ENCODE data around the gene DYSF.

The DYSF gene

DNA sequence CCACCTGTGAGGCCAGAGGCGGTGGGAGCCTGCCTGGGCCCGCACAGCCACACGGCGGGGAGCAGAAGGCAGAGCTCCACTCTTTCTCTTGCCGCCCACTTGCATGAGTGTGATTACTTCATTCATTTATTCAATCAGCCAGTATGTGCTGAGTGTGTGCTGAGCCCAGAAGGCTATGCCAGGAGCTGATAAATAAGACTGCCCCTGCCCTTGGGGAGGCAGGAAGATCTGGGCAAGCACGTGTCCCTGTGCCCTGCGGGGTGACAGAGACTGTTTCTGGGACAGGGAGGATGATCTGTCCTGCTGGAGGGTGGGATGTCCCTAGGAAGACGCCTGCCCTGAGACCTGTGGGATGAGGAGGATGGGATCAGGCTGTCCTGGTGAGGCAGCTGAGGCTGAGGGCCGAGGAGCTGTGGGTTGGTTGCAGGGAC is 250.8 kb downstream of the DYSF start:
- H3K4me3 ChIP-seq (ENCODE audit: low read depth, low read length) = no peak overlapping the region
- TF ChIP-seq, protein P1, sequence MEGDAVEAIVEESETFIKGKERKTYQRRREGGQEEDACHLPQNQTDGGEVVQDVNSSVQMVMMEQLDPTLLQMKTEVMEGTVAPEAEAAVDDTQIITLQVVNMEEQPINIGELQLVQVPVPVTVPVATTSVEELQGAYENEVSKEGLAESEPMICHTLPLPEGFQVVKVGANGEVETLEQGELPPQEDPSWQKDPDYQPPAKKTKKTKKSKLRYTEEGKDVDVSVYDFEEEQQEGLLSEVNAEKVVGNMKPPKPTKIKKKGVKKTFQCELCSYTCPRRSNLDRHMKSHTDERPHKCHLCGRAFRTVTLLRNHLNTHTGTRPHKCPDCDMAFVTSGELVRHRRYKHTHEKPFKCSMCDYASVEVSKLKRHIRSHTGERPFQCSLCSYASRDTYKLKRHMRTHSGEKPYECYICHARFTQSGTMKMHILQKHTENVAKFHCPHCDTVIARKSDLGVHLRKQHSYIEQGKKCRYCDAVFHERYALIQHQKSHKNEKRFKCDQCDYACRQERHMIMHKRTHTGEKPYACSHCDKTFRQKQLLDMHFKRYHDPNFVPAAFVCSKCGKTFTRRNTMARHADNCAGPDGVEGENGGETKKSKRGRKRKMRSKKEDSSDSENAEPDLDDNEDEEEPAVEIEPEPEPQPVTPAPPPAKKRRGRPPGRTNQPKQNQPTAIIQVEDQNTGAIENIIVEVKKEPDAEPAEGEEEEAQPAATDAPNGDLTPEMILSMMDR (IDR thresholded peaks at IDR 0.05; ENCODE audit: low read depth, low read length) = no peak

DNA sequence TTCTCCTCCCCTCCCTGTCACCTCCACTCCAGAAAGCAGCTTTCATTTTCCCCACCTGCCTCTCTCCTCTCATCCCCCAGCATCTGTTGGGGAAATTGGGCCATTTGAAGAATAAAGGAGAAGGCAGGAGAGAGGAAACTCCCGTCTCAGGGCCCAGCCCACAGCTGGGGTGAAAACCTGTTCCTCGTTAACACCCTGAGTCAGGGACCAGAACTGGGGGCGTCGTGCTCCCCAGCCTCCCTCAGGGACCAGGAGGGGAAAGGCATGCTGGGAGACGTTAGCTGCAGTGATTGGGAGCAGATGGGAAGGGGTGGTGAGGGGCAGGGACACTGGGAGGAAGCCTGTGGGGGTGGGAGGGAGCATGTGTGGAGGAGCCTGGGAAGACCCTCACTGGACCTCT is 251.3 kb downstream of the DYSF start:
- TF ChIP-seq, protein P1 (IDR thresholded peaks at IDR 0.05; ENCODE audit: low read depth, low read length) = no peak
- H3K4me3 ChIP-seq (ENCODE audit: low read depth, low read length) = no peak overlapping the region

DNA sequence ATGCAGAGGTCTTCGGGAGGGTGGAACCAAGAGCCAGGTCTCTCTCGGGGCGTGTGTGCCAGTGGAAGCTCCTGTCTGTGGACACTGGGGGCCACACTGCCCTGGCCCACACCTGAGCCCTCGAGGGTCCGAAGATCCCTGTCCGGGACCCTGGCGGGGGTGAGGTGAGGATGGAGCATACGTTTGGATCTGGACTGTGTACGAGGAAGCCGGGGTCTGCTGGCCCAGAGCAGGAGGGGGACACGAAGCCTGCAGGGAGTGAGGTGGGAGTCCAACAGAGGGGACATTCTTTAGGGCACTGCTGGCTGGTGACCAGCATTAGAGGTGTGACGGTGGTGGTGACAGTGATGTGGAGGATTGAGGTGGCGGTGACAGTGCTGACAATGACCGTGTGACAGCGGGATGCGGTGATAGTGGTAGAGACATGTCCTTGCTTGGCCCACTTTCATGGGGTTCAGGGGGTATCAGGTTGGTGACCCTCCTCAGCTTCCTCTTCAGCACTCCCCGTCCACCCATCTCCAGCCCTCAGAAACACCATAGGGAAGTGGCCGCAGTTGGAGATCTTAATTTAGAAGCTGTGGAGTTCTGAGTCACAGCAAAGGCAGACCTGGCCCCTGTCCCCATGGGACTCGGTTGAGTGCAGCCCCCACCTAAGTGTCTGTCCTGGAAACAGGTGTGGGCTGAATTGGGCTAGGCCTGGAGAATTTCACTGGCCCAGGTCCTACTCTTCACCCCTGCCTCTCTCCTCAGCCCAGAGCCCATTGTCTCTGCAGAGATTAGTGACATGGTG is 252.0 kb downstream of the DYSF start:
- TF ChIP-seq, protein P1 (IDR thresholded peaks at IDR 0.05; ENCODE audit: low read depth, low read length) = no peak
- H3K4me3 ChIP-seq (ENCODE audit: low read depth, low read length) = no peak overlapping the region

DNA sequence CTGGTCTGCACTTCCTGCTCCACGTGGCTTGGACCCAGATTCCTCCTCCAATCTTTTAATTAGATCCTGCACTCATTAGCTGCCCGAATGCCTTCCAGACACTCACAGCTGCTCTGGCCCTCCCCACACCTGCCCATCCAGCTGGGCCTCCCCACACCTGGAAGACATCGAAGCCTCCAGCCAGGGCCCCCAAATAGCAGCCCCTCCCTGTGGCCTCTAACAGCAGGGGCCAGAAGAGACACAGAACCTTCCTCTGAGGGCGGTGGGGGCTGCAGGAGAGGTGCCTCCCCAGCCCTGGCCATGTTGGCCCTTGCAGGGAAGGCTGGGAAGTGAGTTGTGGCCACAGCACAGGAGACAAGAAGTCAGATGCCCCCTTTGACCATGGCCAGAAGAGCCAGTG is 252.8 kb downstream of the DYSF start:
- TF ChIP-seq, protein P1 (IDR thresholded peaks at IDR 0.05; ENCODE audit: low read depth, low read length) = no peak

DNA sequence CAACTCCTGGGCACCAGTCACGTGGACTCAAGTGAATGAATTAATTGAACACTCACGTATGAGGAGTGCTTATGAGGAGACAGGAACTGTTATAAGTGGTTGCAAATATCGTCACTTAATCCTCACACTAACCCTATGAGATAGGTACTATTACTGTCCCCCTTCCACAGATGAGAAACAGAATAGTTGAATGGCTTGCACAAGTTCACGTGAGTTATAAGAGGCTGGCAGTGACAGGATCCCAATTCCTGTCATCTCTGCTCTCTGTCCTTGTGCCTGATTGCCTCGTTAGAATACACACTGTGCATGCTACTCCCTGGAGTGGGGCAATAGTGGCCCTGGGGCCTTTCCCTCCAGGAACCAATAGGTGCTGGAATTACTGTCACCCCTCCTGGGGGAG is 253.5 kb downstream of the DYSF start:
- TF ChIP-seq, protein P1 (IDR thresholded peaks at IDR 0.05; ENCODE audit: low read depth, low read length) = no peak
- no peak overlapping the region for H3K4me3 ChIP-seq (ENCODE audit: low read depth, low read length)

More for the DNA sequence above, 252.8 kb downstream of the DYSF start:
- H3K4me3 ChIP-seq (ENCODE audit: low read depth, low read length) = no peak overlapping the region

DNA sequence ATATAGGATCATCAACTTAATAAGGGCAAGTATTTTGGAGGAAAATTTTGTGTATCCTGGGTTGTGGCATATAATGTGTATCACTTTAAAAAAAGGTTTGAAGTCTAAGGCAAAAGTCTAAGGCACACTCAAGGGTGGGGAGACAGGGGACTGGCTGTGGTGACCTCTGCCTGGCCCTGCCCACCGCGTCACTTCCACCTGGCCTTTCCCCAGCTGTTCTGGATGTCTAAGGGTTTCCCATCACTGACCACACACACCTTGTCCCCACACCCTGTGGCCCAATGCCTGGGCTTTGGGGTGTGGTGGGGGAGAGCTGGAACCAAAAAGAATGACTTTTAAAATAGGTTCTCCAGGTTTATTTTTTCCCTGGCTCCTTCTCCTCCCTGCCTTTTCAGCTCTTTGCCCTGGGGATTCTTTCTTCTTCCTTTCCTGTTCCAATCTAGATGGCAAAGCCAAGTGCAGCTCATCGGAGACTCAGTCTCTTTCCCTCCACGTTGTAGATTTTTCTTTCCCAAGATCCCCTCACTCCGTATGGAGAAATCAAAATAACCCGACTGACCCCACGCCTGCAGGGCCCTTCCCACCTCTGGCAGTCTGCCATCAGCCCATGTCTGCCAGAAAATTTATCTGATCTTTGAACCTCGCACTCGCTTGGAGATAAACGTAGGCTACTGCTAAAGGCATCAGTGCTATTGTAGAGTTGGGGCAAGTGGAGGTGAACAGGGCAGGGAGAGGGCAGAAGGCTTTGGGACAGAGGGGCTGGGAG is 257.2 kb downstream of the DYSF start:
- TF ChIP-seq, protein P1 (IDR thresholded peaks at IDR 0.05; ENCODE audit: low read depth, low read length) = no peak
- no peak overlapping the region for H3K4me3 ChIP-seq (ENCODE audit: low read depth, low read length)

Measured in WI38 (cell line).